ENCODE data around the gene CORO1C.

GRCh38 chr12:108650083-108650482 lies 81.2 kb downstream of the CORO1C start:
- TF ChIP-seq CTCF (IDR thresholded peaks at IDR 0.05) (no peak), EP300 (IDR thresholded peaks at IDR 0.05) (no peak)

All from gastroesophageal sphincter (tissue), 3 donors.